NB4 (cell line): ENCODE data around the gene OTUB2.

ENCODE experiments used
- POLR2A ChIP-seq: IDR thresholded peaks from 2 replicates; pipeline ENCODE4 v1.6.1; 2011; ENCODE audit warnings: mild to moderate bottlenecking; ENCODE audit not compliant: insufficient read length; ENCODE audit errors: extremely low read depth
- TF ChIP-seq, protein P1 (sequence below): IDR thresholded peaks from one replicate; pipeline ENCODE4 v1.5.1; 2012; ENCODE audit warnings: low read depth, low read length

DNA sequence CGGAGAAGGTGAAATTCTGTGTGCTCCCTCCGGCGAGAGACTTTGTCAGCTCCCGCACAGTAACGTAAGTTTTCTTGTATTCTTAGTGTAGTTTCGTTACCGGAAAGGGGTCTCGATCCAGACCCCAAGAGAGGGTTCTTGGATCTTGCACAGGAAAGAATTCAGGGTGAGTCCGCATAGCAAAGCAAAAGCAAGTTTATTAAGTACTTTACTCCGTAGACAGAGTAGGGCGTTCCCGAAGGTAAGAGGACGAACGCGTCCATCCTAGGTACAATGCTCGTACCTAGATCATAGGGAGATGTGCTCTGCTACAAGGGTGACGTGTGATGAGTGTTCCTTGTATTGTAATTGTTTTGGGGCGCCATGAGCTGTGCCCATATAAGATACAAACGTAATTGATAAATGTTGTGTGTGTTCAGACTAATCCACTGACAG lies 55.3 kb downstream of the OTUB2 start:
- TF ChIP-seq, protein P1, sequence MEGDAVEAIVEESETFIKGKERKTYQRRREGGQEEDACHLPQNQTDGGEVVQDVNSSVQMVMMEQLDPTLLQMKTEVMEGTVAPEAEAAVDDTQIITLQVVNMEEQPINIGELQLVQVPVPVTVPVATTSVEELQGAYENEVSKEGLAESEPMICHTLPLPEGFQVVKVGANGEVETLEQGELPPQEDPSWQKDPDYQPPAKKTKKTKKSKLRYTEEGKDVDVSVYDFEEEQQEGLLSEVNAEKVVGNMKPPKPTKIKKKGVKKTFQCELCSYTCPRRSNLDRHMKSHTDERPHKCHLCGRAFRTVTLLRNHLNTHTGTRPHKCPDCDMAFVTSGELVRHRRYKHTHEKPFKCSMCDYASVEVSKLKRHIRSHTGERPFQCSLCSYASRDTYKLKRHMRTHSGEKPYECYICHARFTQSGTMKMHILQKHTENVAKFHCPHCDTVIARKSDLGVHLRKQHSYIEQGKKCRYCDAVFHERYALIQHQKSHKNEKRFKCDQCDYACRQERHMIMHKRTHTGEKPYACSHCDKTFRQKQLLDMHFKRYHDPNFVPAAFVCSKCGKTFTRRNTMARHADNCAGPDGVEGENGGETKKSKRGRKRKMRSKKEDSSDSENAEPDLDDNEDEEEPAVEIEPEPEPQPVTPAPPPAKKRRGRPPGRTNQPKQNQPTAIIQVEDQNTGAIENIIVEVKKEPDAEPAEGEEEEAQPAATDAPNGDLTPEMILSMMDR, result no peak
- no peak for TF ChIP-seq POLR2A
